Breast epithelium (tissue), 4 donors: Measurements from ENCODE around the gene DNTTIP2. TPM values are rescaled to one million over a fixed set of nuclear protein-coding genes. Genes with fewer than 3 reads are reported as not detected.
"Not testable (repeated sequence)": the region's sequence is repeated elsewhere in the genome, so short reads cannot be mapped to it uniquely, and the experiment has no call there.

Experiments
- DNase-seq, 2 donors: peaks; one replicate each; pipeline ENCODE4 v3.0.0-alpha.2; 2019; ENCODE audit warnings: low spot score in 2 of 2
- H3K27ac ChIP-seq, 2 donors: fragments of 200-600 bp; sonication (generic) in 1 of 2; one replicate each; pipeline ENCODE4 v1.5.1; 2016 to 2019; ENCODE audit warnings: mild to moderate bottlenecking in 1 of 2
- H3K27me3 ChIP-seq, 2 donors: fragments of 200-600 bp; sonication (generic) in 1 of 2; one replicate each; pipeline versions ENCODE4 v1.5.1 to v1.6.0; 2017 to 2019; ENCODE audit warnings: control low read depth in 1 of 2, mild to moderate bottlenecking in 1 of 2
- H3K36me3 ChIP-seq: fragments of 200-600 bp; one replicate; pipeline ENCODE4 v1.5.1; 2019
- H3K4me1 ChIP-seq, 2 donors: fragments of 200-600 bp; sonication (generic); one replicate each; pipeline ENCODE4 v1.5.1; 2016 to 2019; ENCODE audit warnings: control low read depth in 1 of 2
- H3K4me3 ChIP-seq, 3 donors: fragments of 200-600 bp; sonication (generic); 1 replicate in 2 of 3; 2 replicates in 1 of 3; pipeline ENCODE4 v1.5.1; 2016 to 2019; ENCODE audit warnings: mild to moderate bottlenecking in 3 of 3, moderate library complexity in 2 of 3
- H3K9me3 ChIP-seq, 2 donors: fragments of 200-600 bp; sonication (generic) in 1 of 2; one replicate each; pipeline ENCODE4 v1.5.1; 2016 to 2019; ENCODE audit warnings: control low read depth in 1 of 2
- CTCF ChIP-seq, 3 donors: fragments of 450-650 bp; IDR thresholded peaks; one replicate each; pipeline ENCODE4 v1.5.1; 2016 to 2017; ENCODE audit warnings: antibody characterized with exemption in 3 of 3, mild to moderate bottlenecking in 3 of 3, moderate library complexity in 3 of 3
- POLR2A ChIP-seq: fragments of 450-650 bp; IDR thresholded peaks from one replicate; pipeline ENCODE4 v1.6.1; 2016; ENCODE audit warnings: antibody characterized with exemption, mild to moderate bottlenecking, moderate library complexity
- POLR2AphosphoS5 ChIP-seq, 3 donors: sonication (generic); formaldehyde crosslinking; IDR thresholded peaks; one replicate each; pipeline ENCODE4 v1.6.1; 2017; ENCODE audit warnings: antibody characterized with exemption in 3 of 3
- intact Hi-C: fragments of 100-400 bp; cut with DNase I; formaldehyde crosslinking; loops from one replicate; pipeline ENCODE4 v1.15.1; 2023; ENCODE audit warnings: low total_unique reads
- total RNA-seq, 3 donors: library from RNA; depleted of rRNA; stranded (reverse); fragments of >200 nt; gene quantifications; one replicate each; pipeline ENCODE4 v1.1.0, GENCODE V29; 2016

Gene DNTTIP2
- total RNA-seq, 3 donors from 2014 or later: 28.2 to 38.3 (median 30.5) TPM

GRCh38 chr1:93837961-93838360, 41.0 kb downstream of the DNTTIP2 start:
- H3K36me3 ChIP-seq: no peaks in the 10 kb centered on the region
- intact Hi-C loops: no loop called here
- no peak overlapping the region for H3K27ac ChIP-seq
- H3K27me3 ChIP-seq: no peaks in the 10 kb centered on the region
- TF ChIP-seq CTCF (IDR thresholded peaks at IDR 0.05): no peak
- TF ChIP-seq POLR2A: no peak
- TF ChIP-seq POLR2AphosphoS5 (IDR thresholded peaks at IDR 0.05): no peak
- H3K9me3 ChIP-seq: peaks cover 0 to 3% of the 10 kb centered on the region in 2 donors
- no peaks in the 10 kb centered on the region for H3K4me1 ChIP-seq
- H3K4me3 ChIP-seq: no peak overlapping the region
- DNase-seq: no peak

GRCh38 chr1:93833293-93833692, 45.7 kb downstream of the DNTTIP2 start:
- DNase-seq, H3K9me3 ChIP-seq, intact Hi-C loops, H3K4me1 ChIP-seq, H3K36me3 ChIP-seq, H3K27ac ChIP-seq, H3K4me3 ChIP-seq, H3K27me3 ChIP-seq: not testable (repeated sequence)

- no peak for DNase-seq
- TF ChIP-seq CTCF (IDR thresholded peaks at IDR 0.05) (no peak), POLR2A (no peak), POLR2AphosphoS5 (IDR thresholded peaks at IDR 0.05) (no peak)
- Histone ChIP-seq H3K36me3 (no peaks in the 10 kb centered on the region), H3K27ac (no peak overlapping the region), H3K4me3 (no peak overlapping the region), H3K27me3 (no peaks in the 10 kb centered on the region), H3K4me1 (no peaks in the 10 kb centered on the region), H3K9me3 (peaks cover 0 to 3% of the 10 kb centered on the region in 2 donors)
- intact Hi-C loops: no loop called here
Observed at GRCh38 chr1:93829061-93829460, 49.9 kb downstream of the DNTTIP2 start.

GRCh38 chr1:93828367-93828755, 50.6 kb downstream of the DNTTIP2 start:
- intact Hi-C loops: no loop called here
- Histone ChIP-seq H3K36me3 (no peaks in the 10 kb centered on the region), H3K27ac (no peak overlapping the region), H3K4me1 (no peaks in the 10 kb centered on the region), H3K9me3 (peaks cover 0 to 3% of the 10 kb centered on the region in 2 donors), H3K4me3 (no peak overlapping the region), H3K27me3 (no peaks in the 10 kb centered on the region)
- no peak for TF ChIP-seq POLR2AphosphoS5 (IDR thresholded peaks at IDR 0.05)
- no peak for TF ChIP-seq POLR2A
- no peak for DNase-seq

- H3K27me3 ChIP-seq: no peaks in the 10 kb centered on the region
- no peaks in the 10 kb centered on the region for H3K36me3 ChIP-seq
- DNase-seq: no peak
- H3K4me1 ChIP-seq: no peaks in the 10 kb centered on the region
- H3K4me3 ChIP-seq: no peak overlapping the region
- intact Hi-C loops: no loop called here
- no peaks in the 10 kb centered on the region for H3K9me3 ChIP-seq
- TF ChIP-seq CTCF (IDR thresholded peaks at IDR 0.05) (no peak), POLR2A (no peak), POLR2AphosphoS5 (IDR thresholded peaks at IDR 0.05) (no peak)
- no peak overlapping the region for H3K27ac ChIP-seq
Observed at GRCh38 chr1:93827633-93828366, 51.2 kb downstream of the DNTTIP2 start.

GRCh38 chr1:93827128-93827527, 51.9 kb downstream of the DNTTIP2 start:
- no peaks in the 10 kb centered on the region for H3K9me3 ChIP-seq

More at GRCh38 chr1:93827128-93827527, 51.9 kb downstream of the DNTTIP2 start:
- Histone ChIP-seq H3K4me3 (no peak overlapping the region), H3K27me3 (no peaks in the 10 kb centered on the region), H3K4me1 (no peaks in the 10 kb centered on the region), H3K27ac (no peak overlapping the region), H3K36me3 (no peaks in the 10 kb centered on the region)
- no peak for TF ChIP-seq POLR2AphosphoS5 (IDR thresholded peaks at IDR 0.05)
- no peak for TF ChIP-seq POLR2A
- TF ChIP-seq CTCF (IDR thresholded peaks at IDR 0.05): no peak
- DNase-seq: no peak
- intact Hi-C loops: no loop called here
